Limb (tissue), 2 donors: Measurements from ENCODE around the gene SP7.
"Not testable (repeated sequence)": the region's sequence is repeated elsewhere in the genome, so short reads cannot be mapped to it uniquely, and the experiment has no call there.

Experiments
- DNase-seq, 2 donors: peaks; one replicate each; pipeline ENCODE4 v3.0.0-alpha.2; 2016; ENCODE audit errors: extremely low spot score in 2 of 2

Gene SP7

GRCh38 chr12:53336181-53336681, at the start of gene SP7:
Gene SP7, minus strand, starts transcription at chr12:53336354. Its CDS starts 708 bp downstream, at chr12:53335646.
- peak in 1 of 2 donors; percentile 36 for DNase-seq

GRCh38 chr12:53383258-53383657, 47.1 kb upstream of the SP7 start:
- no peak for DNase-seq

DNA sequence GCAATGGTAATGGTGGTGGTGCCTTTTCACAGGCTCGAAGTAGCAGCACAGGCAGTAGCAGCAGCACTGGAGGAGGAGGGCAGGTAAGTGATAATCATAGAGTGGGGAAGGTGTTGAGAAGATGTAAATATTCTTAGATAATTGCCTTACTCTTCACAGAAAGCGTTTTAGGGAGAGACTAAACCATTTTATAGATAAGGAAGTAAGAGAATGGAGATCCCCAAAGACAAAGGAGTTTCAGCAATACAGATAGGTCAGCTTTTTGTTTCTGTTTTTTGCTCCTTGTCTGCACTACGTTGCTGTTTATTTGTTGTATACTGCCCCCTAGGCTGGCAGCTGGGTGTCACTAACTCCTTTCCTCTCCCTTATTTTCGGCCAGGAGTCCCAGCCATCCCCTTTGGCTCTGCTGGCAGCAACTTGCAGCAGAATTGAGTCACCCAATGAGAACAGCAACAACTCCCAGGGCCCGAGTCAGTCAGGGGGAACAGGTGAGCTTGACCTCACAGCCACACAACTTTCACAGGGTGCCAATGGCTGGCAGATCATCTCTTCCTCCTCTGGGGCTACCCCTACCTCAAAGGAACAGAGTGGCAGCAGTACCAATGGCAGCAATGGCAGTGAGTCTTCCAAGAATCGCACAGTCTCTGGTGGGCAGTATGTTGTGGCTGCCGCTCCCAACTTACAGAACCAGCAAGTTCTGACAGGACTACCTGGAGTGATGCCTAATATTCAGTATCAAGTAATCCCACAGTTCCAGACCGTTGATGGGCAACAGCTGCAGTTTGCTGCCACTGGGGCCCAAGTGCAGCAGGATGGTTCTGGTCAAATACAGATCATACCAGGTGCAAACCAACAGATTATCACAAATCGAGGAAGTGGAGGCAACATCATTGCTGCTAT, 45.8 kb upstream of the SP7 start:
- DNase-seq: no peak

- no peak for DNase-seq
These were observed 44.9 kb upstream of the SP7 start for GRCh38 chr12:53380794-53381730.

DNA sequence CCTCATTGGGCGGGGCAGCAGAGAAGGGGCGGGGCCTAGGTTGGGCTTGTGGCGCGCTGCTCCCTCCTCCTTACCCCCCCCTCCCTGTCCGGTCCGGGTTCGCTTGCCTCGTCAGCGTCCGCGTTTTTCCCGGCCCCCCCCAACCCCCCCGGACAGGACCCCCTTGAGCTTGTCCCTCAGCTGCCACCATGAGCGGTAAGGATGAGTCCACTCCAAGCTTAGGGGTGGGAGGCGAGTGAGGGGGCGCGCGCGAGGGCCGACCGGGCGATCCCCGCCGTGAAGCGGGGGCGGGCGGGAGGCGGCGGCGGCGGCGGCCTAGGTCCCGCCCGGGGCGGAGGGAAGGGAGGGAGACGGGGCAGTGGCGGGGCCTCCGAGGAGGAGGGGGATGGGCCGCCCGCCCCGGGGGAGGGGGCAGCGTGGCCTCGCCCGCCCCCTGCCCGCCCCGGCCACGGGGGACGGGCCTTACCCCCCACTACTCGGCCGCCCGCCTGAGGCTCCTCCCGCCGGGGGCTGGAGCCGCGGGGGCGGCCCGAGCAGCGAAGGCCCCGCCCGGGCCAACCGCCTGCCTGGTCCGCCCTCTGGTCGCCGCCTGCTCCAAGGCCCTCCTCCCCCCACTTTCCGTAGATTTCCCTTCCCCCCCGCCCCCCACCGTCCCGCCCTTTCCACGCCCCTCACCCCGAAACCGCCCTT, 44.1 kb upstream of the SP7 start, which contains the start of gene SP1:
Gene SP1, plus strand, starts transcription at position 73 of the 690 bp plus-strand sequence. Its CDS starts 116 bp downstream, at position 189.
- peak; percentile 93 to 100 for DNase-seq

DNA sequence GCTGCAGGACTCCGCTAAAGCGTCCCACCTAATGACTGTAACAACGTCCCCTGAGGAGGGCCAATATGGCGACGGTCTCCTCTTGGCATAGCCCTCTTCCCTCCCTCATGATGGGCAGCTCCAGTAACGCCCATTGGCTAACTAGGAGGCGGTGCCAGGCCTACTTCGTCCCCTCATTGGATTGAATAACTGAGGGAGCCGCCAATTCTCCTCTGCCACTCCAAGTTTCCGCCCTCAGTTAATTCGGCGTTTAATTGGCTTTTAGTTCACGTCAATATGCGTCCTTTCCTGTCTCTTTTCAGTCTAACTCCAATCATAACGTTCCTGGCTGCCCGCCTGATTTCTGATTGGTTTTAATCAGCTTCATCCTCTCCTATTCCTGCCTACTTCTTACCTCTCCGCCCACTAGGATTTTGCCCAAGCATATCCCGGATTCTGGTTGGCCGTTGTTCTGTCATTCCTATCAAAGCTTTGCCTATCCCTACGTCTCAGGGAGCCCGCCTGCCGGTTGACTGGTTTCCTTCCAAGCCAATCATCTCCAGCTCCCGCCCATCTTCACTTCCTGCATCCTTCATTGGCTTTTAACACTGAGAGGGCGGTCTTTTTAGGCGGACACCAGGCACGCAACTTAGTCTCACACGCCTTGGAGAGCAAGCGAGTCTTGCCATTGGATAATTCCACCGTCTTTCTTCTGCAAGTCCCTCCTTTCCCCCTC, 43.4 kb upstream of the SP7 start:
- DNase-seq: peak; percentile 96 to 100

DNA sequence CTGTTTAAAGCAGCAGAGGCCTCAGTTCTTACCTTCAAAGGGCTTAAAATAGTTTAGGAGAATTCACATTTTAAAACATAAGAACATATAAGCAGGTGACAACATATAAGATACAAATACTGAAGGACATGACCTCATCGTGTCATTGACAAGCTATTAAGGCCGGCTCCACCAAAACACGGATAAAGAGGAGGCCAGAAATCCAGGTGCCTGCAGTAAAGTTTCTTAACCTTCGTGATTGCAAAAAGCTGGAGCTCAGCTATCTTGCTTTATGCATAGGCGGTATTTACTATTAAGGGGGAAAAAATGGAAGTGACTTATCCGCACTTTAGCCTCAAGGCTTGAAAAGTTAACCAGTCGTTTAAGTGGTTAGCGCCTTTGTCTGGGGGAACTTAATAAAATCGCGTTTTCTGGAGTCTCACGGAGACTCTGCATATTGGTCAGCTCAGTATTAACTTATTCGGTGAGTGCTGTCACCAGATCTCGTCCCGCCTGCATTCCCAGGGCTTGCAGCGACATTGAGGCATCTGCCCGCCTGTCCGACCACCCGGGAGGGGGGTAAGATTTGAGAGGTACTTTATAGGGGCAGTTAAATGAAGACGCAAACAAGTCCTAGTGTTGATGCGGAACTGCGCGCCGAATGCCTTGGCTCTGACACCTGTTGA, 42.7 kb upstream of the SP7 start:
- DNase-seq: no peak

DNA sequence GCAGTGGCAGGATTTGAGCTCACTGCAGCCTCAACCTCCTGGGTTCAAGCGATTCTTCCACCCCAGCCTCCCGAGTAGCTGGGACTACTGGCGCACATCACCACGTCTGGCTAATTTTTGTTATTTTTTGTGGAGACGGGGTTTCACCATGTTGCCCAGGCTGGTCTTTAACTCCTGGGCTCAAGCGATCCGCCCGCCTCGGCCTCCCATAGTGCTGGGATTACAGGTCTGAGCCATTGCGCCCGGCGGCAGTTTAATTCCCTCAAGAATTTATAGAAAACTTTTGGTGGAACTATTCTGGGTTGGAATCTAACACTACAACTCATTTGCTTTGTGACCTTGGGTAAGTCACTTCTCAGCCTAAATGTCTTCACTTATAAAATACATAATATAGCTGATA, 42.1 kb upstream of the SP7 start:
- DNase-seq: no peak

GRCh38 chr12:53376747-53377146, 40.6 kb upstream of the SP7 start:
- no peak for DNase-seq

DNA sequence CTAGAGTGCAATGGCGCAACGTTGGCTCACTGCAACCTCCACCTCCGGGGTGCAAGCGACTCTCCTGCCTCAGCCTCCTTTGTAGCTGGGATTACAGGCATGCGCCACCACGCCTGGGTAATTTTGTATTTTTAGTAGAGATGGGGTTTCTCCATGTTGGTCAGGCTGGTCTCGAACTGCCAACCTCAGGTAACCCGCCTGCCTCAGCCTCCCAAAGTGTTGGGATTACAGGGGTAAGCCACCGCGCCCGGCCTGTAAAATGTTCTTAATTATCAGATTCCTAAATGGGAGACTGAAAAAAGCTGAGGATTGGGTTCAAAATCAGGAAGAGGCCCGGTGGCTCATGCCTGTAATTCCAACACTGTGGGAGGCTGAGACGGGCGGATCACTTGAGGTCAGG, 38.1 kb upstream of the SP7 start:
- DNase-seq: not testable (repeated sequence)

DNA sequence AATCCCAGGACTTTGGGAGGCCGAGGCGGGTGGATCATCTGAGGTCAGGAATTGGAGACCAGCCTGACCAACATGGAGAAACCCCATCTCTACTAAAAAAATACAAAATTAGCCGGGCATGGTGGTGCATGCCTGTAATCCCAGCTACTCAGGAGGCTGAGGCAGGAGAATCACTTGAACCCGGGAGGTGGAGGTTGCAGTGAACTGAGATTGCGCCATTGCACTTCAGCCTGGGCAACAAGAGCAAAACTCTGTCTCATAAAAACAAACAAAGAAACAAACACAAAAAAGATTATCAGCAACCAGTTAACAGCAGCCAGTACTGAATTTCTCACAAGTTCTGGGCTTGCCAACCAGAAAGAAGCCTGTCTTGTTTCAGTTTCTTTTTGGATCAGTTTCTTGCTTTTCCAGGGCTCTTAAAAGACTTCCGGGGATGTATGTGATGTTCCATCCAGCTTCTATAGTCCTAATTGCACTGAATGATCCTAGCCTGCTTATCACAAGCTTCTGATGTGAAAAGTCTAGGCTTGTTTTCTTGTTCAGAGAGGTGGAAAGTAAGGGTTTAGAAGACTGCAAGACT, 37.5 kb upstream of the SP7 start:
- DNase-seq: not testable (repeated sequence)

DNA sequence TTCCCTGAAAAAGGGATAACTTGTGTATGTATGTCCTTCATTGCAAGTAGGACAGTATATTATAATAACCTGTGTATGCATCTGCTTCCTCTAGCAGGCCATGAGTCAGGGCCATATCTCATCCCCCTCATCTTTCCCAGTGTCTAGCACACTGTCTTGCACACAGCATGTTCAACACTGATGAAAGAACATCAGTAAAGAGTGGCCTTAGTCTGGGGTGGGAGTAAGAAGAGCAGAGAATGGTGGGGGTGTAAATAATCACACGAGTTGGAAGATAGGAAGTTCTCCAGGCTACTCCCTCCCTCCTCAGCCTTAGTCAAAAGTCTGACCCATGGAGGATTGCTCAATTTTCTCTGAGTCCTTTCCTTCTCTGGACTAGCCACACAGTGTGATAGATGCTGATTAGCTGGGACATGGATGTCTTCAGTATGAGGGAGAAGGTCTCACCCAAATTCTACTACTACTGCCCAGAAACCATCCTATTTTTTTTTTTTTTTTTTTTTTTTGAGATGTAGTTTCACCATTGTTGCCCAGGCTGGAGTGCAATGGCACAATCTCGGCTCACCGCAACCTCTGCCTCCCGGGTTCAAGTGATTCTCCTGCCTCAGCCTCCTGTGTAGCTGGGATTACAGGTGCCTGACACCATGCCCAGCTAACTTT, 29.2 kb upstream of the SP7 start:
- DNase-seq: no peak

GRCh38 chr12:53361638-53362037, 25.5 kb upstream of the SP7 start:
- DNase-seq: not testable (repeated sequence)

DNA sequence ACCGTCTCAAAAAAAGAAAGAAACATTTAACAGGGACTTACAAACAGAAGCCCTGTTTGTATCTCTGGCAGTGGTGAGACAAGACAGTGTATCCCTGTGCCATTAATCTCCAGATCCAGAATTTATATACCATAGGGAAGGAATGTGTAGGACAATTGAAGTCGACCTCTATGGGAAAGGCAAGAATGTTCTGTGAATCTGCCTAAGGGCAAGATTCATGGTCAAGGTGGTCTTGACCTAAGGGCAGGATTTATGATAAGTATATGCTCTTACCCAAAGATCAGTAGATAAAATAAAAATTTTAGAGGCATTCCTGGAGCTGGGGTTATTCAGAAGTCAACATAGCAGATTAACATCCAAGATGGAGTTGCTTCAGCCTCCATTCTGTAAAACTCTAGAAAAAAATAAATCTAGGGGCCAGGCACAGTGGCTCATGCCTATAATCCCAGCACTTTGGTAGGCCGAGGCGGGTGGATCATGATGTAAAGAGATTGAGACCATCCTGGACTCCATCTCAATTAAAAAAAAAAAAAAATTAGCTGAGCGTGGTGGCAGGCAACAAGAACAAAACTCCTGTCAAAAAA, 22.8 kb upstream of the SP7 start:
- no peak for DNase-seq

- no peak for DNase-seq
These were observed 19.0 kb upstream of the SP7 start for GRCh38 chr12:53355121-53355520.

DNA sequence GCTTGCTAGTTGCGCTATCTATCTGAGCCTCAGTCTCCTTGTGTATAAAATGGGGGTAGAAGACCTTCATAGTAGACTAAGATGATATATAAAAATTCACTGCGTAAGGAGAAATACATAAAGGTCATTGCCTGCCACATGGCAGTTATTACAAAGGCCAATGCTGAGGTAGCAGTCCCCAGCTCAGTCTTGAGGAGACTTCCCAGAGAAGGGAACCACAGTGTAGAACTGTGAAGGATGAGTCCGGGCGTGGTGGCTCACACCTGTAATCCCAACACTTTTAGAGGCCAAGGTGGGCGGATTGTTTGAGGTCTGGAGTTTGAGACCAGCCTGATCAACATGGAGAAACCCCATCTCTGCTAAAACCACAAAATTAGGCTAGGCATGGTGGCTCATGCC, 17.1 kb upstream of the SP7 start:
- no peak for DNase-seq

GRCh38 chr12:53352331-53353256, 16.4 kb upstream of the SP7 start:
- DNase-seq: peak; percentile 83 to 86

DNA sequence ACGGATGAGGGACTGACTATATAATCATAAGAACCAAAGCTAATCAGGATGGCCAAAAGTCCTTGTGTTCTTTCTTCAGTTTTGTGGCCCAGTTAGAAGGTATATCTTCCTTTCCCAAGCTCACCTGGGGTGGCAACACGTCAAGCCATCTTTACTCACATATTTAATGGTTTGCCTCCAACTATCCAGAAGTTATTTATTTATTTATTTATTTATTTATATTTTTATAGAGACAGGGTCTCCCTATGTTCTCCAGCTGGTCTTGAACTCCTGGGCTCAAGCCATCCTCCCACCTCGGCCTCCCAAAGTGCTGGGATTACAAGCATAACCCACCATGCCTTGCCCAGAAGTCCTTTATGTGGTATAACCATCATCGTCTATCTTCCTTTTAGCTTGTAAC, 11.8 kb upstream of the SP7 start:
- no peak for DNase-seq
